Aorta (tissue), 5 donors: ENCODE results near the gene CABP1. TPM values are rescaled to one million over a fixed set of nuclear protein-coding genes. Genes with fewer than 3 reads are reported as not detected.

Source experiments
- ATAC-seq: fragments of 200-7000 bp; cut with Tn5 transposase; one replicate; pipeline ENCODE4 v1.9.1; 2022; ENCODE audit warnings: moderate library complexity; ENCODE audit not compliant: low FRiP score
- DNase-seq, 2 donors: peaks; one replicate each; pipeline ENCODE4 v3.0.0-alpha.2; 2020
- H3K27ac ChIP-seq, 2 donors: one replicate each; pipeline ENCODE4 v1.5.1; 2013; ENCODE audit warnings: low read length in 2 of 2, mild to moderate bottlenecking in 2 of 2, moderate library complexity in 2 of 2, control low read depth in 1 of 2, inconsistent platforms in 1 of 2, low read depth in 1 of 2
- H3K27me3 ChIP-seq, 2 donors: one replicate each; pipeline ENCODE4 v1.6.1; 2013; ENCODE audit warnings: control low read depth in 1 of 2, low read length in 1 of 2, mild to moderate bottlenecking in 1 of 2, moderate library complexity in 1 of 2; ENCODE audit not compliant: insufficient read depth in 2 of 2, control insufficient read depth in 1 of 2
- H3K36me3 ChIP-seq, 2 donors: one replicate each; pipeline ENCODE4 v1.6.1; 2013; ENCODE audit warnings: control low read depth in 1 of 2, low read length in 1 of 2, mild to moderate bottlenecking in 1 of 2; ENCODE audit not compliant: insufficient read depth in 2 of 2, control insufficient read depth in 1 of 2
- H3K4me1 ChIP-seq, 2 donors: one replicate each; pipeline ENCODE4 v1.6.1; 2013; ENCODE audit warnings: low read length in 2 of 2, control low read depth in 1 of 2, mild to moderate bottlenecking in 1 of 2, moderate library complexity in 1 of 2; ENCODE audit not compliant: insufficient read depth in 2 of 2, control insufficient read depth in 1 of 2
- H3K4me3 ChIP-seq, 2 donors: one replicate each; pipeline ENCODE4 v1.5.1; 2013; ENCODE audit warnings: low read length in 2 of 2, control low read depth in 1 of 2, mild to moderate bottlenecking in 1 of 2
- H3K9me3 ChIP-seq: one replicate; pipeline ENCODE4 v1.6.1; 2013; ENCODE audit warnings: mild to moderate bottlenecking, low read length; ENCODE audit not compliant: control insufficient read depth
- WGBS, 2 donors: extraction: QIAGEN DNeasy Blood & Tissue Kit; methylation state at CpG; one replicate each; pipeline ENCODE4 v1.1.7; 2013; 5-methylcytosine and 5-hydroxymethylcytosine counted together
- intact Hi-C, 2 donors: fragments of 100-400 bp; cut with DNase I; formaldehyde crosslinking; loops; one replicate each; pipeline versions ENCODE4 v1.14.2 to v1.15.0; 2022
- polyA plus RNA-seq, 2 donors: library from polyadenylated mRNA; stranded (reverse); fragments of 200-250 nt; gene quantifications; one replicate each; pipeline ENCODE4 v1.2.3, GENCODE V29; 2013
- total RNA-seq, 2 donors: library from RNA; stranded (reverse); fragmentation: NEBNext Ultra II Directional; extraction: Animal tissue kit (Norgen Biotek cat#: 25700); gene quantifications; one replicate each; pipeline ENCODE4 v1.2.1, GENCODE V29; 2021
- donor health status: healthy with polysubstance abuse.
- donor health status: Bipolar disorder and iron deficiency.
- donor health status: DM: no; HTN: no; CAD: no.
- donor health status: DM: no; HTN: no; CAD: no.
- donor health status: DM: yes; HTN: yes; CAD: no.

The CABP1 gene
- total and polyA plus RNA-seq, 4 donors, result 1.7 to 3.0 (median 1.7) TPM; not detected in 1

GRCh38 chr12:120705618-120706017 is 65.2 kb downstream of the CABP1 start:
- WGBS, 2 donors, result 87 to 98% methylated on average over 1 of the region's 1 CpG
- ATAC-seq, result no peak
- H3K4me3 ChIP-seq, result no peak overlapping the region
- no peaks in the 10 kb centered on the region for H3K9me3 ChIP-seq
- no peaks in the 10 kb centered on the region for H3K36me3 ChIP-seq
- H3K27me3 ChIP-seq, result no peaks in the 10 kb centered on the region
- intact Hi-C loops, result no loop called here
- no peak for DNase-seq
- no peak overlapping the region for H3K27ac ChIP-seq
- peaks cover 0 to 5% of the 10 kb centered on the region in 2 donors for H3K4me1 ChIP-seq

- Histone ChIP-seq H3K4me1 (peaks cover 0 to under 1% of the 10 kb centered on the region in 2 donors), H3K27ac (no peak overlapping the region), H3K9me3 (no peaks in the 10 kb centered on the region), H3K4me3 (no peak overlapping the region), H3K36me3 (no peaks in the 10 kb centered on the region), H3K27me3 (no peaks in the 10 kb centered on the region)
- WGBS, 2 donors, result 86 to 94% methylated on average over 5 of the region's 5 CpGs
- DNase-seq, result no peak
- intact Hi-C loops, result no loop called here
- ATAC-seq, result no peak
These were observed 65.6 kb downstream of the CABP1 start for GRCh38 chr12:120706029-120706428.

GRCh38 chr12:120708651-120709050 is 68.2 kb downstream of the CABP1 start:
- WGBS, 2 donors, result 76 to 81% methylated on average over 4 of the region's 4 CpGs
- Histone ChIP-seq H3K27ac (no peak overlapping the region), H3K4me3 (no peak overlapping the region), H3K27me3 (no peaks in the 10 kb centered on the region), H3K36me3 (no peaks in the 10 kb centered on the region), H3K9me3 (no peaks in the 10 kb centered on the region), H3K4me1 (no peaks in the 10 kb centered on the region)
- ATAC-seq (no peak), DNase-seq (no peak)
- intact Hi-C loops, result no loop called here

- H3K36me3 ChIP-seq, result no peaks in the 10 kb centered on the region
- no peaks in the 10 kb centered on the region for H3K4me1 ChIP-seq
- H3K9me3 ChIP-seq, result no peaks in the 10 kb centered on the region
- peak within 1 kb of the TSS in 1 of 2 donors; percentile 18 for H3K27ac ChIP-seq
- WGBS, 2 donors, result 1% methylated on average over 31 to 76 of the region's 76 CpGs
- peak; percentile 81 to 93 for DNase-seq
- ATAC-seq, result peak; percentile 89
- no peaks in the 10 kb centered on the region for H3K27me3 ChIP-seq
- intact Hi-C loops, result loop anchor here (2.0 to 5.0 kb wide), 3 partner anchors 61 to 128 kb away; partner anchors contain the start of gene POP5 (in 1 of the 2)
- peak within 1 kb of the TSS; percentile 50 to 74 for H3K4me3 ChIP-seq
These were observed 69.8 kb downstream of the CABP1 start, which contains the start of gene UNC119B for GRCh38 chr12:120710031-120710804. Gene UNC119B, plus strand, starts transcription at chr12:120710458. Its CDS starts 17 bp downstream, at chr12:120710475.

- peak overlapping the region in 1 of 2 donors; percentile 18 for H3K27ac ChIP-seq
- no peaks in the 10 kb centered on the region for H3K4me1 ChIP-seq
- intact Hi-C loops, result loop anchor here (2.0 to 5.0 kb wide), 3 partner anchors 62 to 129 kb away; partner anchors contain the start of gene POP5 (in 1 of the 2)
- H3K36me3 ChIP-seq, result no peaks in the 10 kb centered on the region
- H3K27me3 ChIP-seq, result no peaks in the 10 kb centered on the region
- no peaks in the 10 kb centered on the region for H3K9me3 ChIP-seq
- DNase-seq (peak in 1 of 2 donors; percentile 79), ATAC-seq (peak; percentile 28)
- 0 to 1% methylated on average over 31 of the region's 31 CpGs for WGBS, 2 donors
- peak overlapping the region; percentile 50 to 74 for H3K4me3 ChIP-seq
These were observed 70.4 kb downstream of the CABP1 start for GRCh38 chr12:120710805-120711296.

GRCh38 chr12:120711411-120711810 is 71.0 kb downstream of the CABP1 start:
- WGBS, 2 donors, result 39 to 43% methylated on average over 6 of the region's 6 CpGs
- H3K9me3 ChIP-seq, result no peaks in the 10 kb centered on the region
- DNase-seq (no peak), ATAC-seq (no peak)
- H3K36me3 ChIP-seq, result peaks cover 0 to 1% of the 10 kb centered on the region in 2 donors
- intact Hi-C loops, result loop anchor here (2.0 to 5.0 kb wide), 3 partner anchors 63 to 129 kb away; partner anchors contain the start of gene POP5 (in 1 of the 2)
- no peak overlapping the region for H3K27ac ChIP-seq
- no peaks in the 10 kb centered on the region for H3K4me1 ChIP-seq
- H3K4me3 ChIP-seq, result peak overlapping the region in 1 of 2 donors; percentile 74
- H3K27me3 ChIP-seq, result no peaks in the 10 kb centered on the region

GRCh38 chr12:120712610-120713009 is 72.2 kb downstream of the CABP1 start:
- ATAC-seq (no peak), DNase-seq (no peak)
- Histone ChIP-seq H3K27ac (no peak overlapping the region), H3K9me3 (no peaks in the 10 kb centered on the region), H3K36me3 (peaks cover 4 to 6% of the 10 kb centered on the region in 2 donors), H3K4me1 (no peaks in the 10 kb centered on the region), H3K4me3 (no peak overlapping the region), H3K27me3 (no peaks in the 10 kb centered on the region)
- 73 to 78% methylated on average over 6 of the region's 6 CpGs for WGBS, 2 donors
- intact Hi-C loops, result loop anchor here in 1 of 2 donors (5.0 kb wide), 2 partner anchors 65 to 130 kb away; partner anchors contain the start of gene POP5

- Histone ChIP-seq H3K4me3 (no peak overlapping the region), H3K36me3 (peaks cover 6 to 7% of the 10 kb centered on the region in 2 donors), H3K27me3 (no peaks in the 10 kb centered on the region), H3K27ac (no peak overlapping the region), H3K9me3 (no peaks in the 10 kb centered on the region), H3K4me1 (no peaks in the 10 kb centered on the region)
- ATAC-seq, result peak; percentile 71
- DNase-seq, result peak in 1 of 2 donors; percentile 69
- intact Hi-C loops, result loop anchor here (2.0 to 5.0 kb wide), 3 partner anchors 67 to 132 kb away; partner anchors contain the start of gene POP5 (in 1 of the 2)
- WGBS, 2 donors, result 16 to 18% methylated on average over 4 of the region's 4 CpGs
These were observed 73.5 kb downstream of the CABP1 start for GRCh38 chr12:120713861-120714482.
